GM18507 (cell line): ENCODE measurements around the gene RHD.
A peak's percentile ranks its signal among the peaks of the same experiment; 100 is the strongest.
"Not testable (repeated sequence)": the region's sequence is repeated elsewhere in the genome, so short reads cannot be mapped to it uniquely, and the experiment has no call there.

Experiments used
- DNase-seq: peaks from one replicate; pipeline ENCODE4 v3.0.0; 2011; ENCODE audit warnings: low read depth; ENCODE audit not compliant: insufficient read length; ENCODE audit errors: extremely low spot score
- FAIRE-seq: peaks from 2 replicates; lab custom pipeline; 2011; peaks lifted over from hg19 to GRCh38; lab: Jason Lieb, UNC

Gene RHD

GRCh38 chr1:25255706-25256577 is 16.4 kb upstream of the RHD start:
- no peak for FAIRE-seq
- DNase-seq, result no peak

- FAIRE-seq (no peak), DNase-seq (no peak)
Observed at GRCh38 chr1:25256578-25256965, 15.7 kb upstream of the RHD start.

- FAIRE-seq, result no peak
- DNase-seq, result no peak
Observed at GRCh38 chr1:25257196-25257595, 15.1 kb upstream of the RHD start.

- not testable (repeated sequence) for FAIRE-seq, DNase-seq
Observed at GRCh38 chr1:25259813-25260212, 12.5 kb upstream of the RHD start.

- FAIRE-seq, DNase-seq: not testable (repeated sequence)
Observed at GRCh38 chr1:25260336-25260735, 12.0 kb upstream of the RHD start.

GRCh38 chr1:25266554-25267287 is 5.6 kb upstream of the RHD start:
- FAIRE-seq, result peak; percentile 49
- DNase-seq, result not testable (repeated sequence)

GRCh38 chr1:25267288-25268142 is 4.8 kb upstream of the RHD start:
- DNase-seq, result not testable (repeated sequence)
- FAIRE-seq, result peak; percentile 95

- not testable (repeated sequence) for FAIRE-seq, DNase-seq
Observed at GRCh38 chr1:25268143-25268760, 4.1 kb upstream of the RHD start.

GRCh38 chr1:25275648-25276047 is 3.3 kb downstream of the RHD start:
- DNase-seq, FAIRE-seq: not testable (repeated sequence)

- not testable (repeated sequence) for DNase-seq, FAIRE-seq
Observed at GRCh38 chr1:25277295-25277694, 5.0 kb downstream of the RHD start.

- FAIRE-seq, DNase-seq: not testable (repeated sequence)
Observed at GRCh38 chr1:25278358-25278757, 6.0 kb downstream of the RHD start.

GRCh38 chr1:25278790-25279189 is 6.5 kb downstream of the RHD start:
- FAIRE-seq, result not testable (repeated sequence)

GRCh38 chr1:25279693-25280111 is 7.4 kb downstream of the RHD start:
- DNase-seq, FAIRE-seq: not testable (repeated sequence)

More at GRCh38 chr1:25278790-25279189, 6.5 kb downstream of the RHD start:
- not testable (repeated sequence) for DNase-seq

- not testable (repeated sequence) for DNase-seq, FAIRE-seq
Observed at GRCh38 chr1:25285862-25286261, 13.6 kb downstream of the RHD start.

- DNase-seq, FAIRE-seq: not testable (repeated sequence)
Observed at GRCh38 chr1:25287164-25287563, 14.9 kb downstream of the RHD start.

GRCh38 chr1:25288573-25289101 is 16.3 kb downstream of the RHD start:
- DNase-seq, FAIRE-seq: not testable (repeated sequence)

- FAIRE-seq, result peak; percentile 47
- DNase-seq, result not testable (repeated sequence)
Observed at GRCh38 chr1:25290043-25290442, 17.7 kb downstream of the RHD start.

- not testable (repeated sequence) for DNase-seq, FAIRE-seq
Observed at GRCh38 chr1:25293426-25293825, 21.1 kb downstream of the RHD start.
